Left lung (tissue), 10 donors: Measurements from ENCODE around the gene PARP3. TPM values are rescaled to one million over a fixed set of nuclear protein-coding genes. Genes with fewer than 3 reads are reported as not detected.

Source experiments
- ATAC-seq: fragments of 200-7000 bp; cut with Tn5 transposase; one replicate; pipeline ENCODE4 v1.9.1; 2020; ENCODE audit warnings: moderate library complexity
- DNase-seq, 4 donors: peaks; one replicate each; pipeline ENCODE4 v3.0.0-alpha.2; 2013 to 2020
- H3K27ac ChIP-seq, 2 donors: fragments of 200-600 bp; sonication (generic) in 1 of 2; one replicate each; pipeline versions ENCODE4 v1.5.0 to v1.8.0; 2020 to 2021
- H3K27me3 ChIP-seq, 2 donors: fragments of 200-600 bp; sonication (generic) in 1 of 2; one replicate each; pipeline versions ENCODE4 v1.5.0 to v1.8.0; 2020 to 2021
- H3K36me3 ChIP-seq, 2 donors: fragments of 200-600 bp; sonication (generic) in 1 of 2; one replicate each; pipeline versions ENCODE4 v1.5.0 to v1.8.0; 2020 to 2021
- H3K4me1 ChIP-seq, 2 donors: fragments of 200-600 bp; one replicate each; pipeline ENCODE4 v1.8.0; 2021
- H3K4me3 ChIP-seq, 2 donors: fragments of 200-600 bp; sonication (generic) in 1 of 2; one replicate each; pipeline versions ENCODE4 v1.5.0 to v1.8.0; 2020 to 2021; ENCODE audit warnings: mild to moderate bottlenecking in 1 of 2
- H3K9me3 ChIP-seq, 2 donors: fragments of 200-600 bp; sonication (generic) in 1 of 2; one replicate each; pipeline versions ENCODE4 v1.5.0 to v1.8.0; 2020 to 2021
- CTCF ChIP-seq, 2 donors: fragments of 200-600 bp; sonication (generic) in 1 of 2; IDR thresholded peaks; one replicate each; pipeline versions ENCODE4 v1.5.0 to v1.8.0; 2021; ENCODE audit warnings: antibody characterized with exemption in 2 of 2
- intact Hi-C, 2 donors: fragments of 100-400 bp; cut with DNase I; formaldehyde crosslinking; loops; one replicate each; pipeline versions ENCODE4 v1.11.2 to v1.14.2; 2022
- polyA plus RNA-seq, 6 donors: library from polyadenylated mRNA; unstranded; fragments of 120-200 nt; gene quantifications; one replicate each; pipeline ENCODE4 v1.2.1, GENCODE V29; 2013; ENCODE audit not compliant: insufficient read length in 6 of 6
- total RNA-seq, 2 donors: library from RNA; stranded (reverse); fragmentation: NEBNext Ultra II Directional; extraction: Animal tissue kit (Norgen Biotek cat#: 25700); gene quantifications; one replicate each; pipeline ENCODE4 v1.2.1, GENCODE V29; 2021
- donor health status: DM: no; HTN: yes; CAD: no.
- donor health status: DM: no; HTN: no; CAD: no.

The PARP3 gene
- total and polyA plus RNA-seq, 8 donors: 16.5 to 24.1 (median 20.3) TPM

GRCh38 chr3:51955175-51955892 lies 13.2 kb downstream of the PARP3 start, which contains the start of gene GPR62:
TSS of gene GPR62 (plus strand) at chr3:51955381. CDS start at chr3:51955653, 272 bp downstream.
- H3K4me1 ChIP-seq: peaks cover 6 to 25% of the 10 kb centered on the region in 2 donors
- no peak for TF ChIP-seq CTCF (IDR thresholded peaks at IDR 0.05)
- no peak for ATAC-seq
- intact Hi-C loops: no loop called here
- H3K27ac ChIP-seq: peak within 1 kb of the TSS in 1 of 2 donors; percentile 53
- no peaks in the 10 kb centered on the region for H3K9me3 ChIP-seq
- peaks cover 0 to 26% of the 10 kb centered on the region in 2 donors for H3K36me3 ChIP-seq
- peak in 1 of 4 donors; percentile 50 for DNase-seq
- H3K27me3 ChIP-seq: peaks cover 0 to 25% of the 10 kb centered on the region in 2 donors
- peak within 1 kb of the TSS; percentile 29 to 30 for H3K4me3 ChIP-seq

GRCh38 chr3:51955893-51956770 lies 14.0 kb downstream of the PARP3 start:
- ATAC-seq (peak; percentile 79), DNase-seq (peak in 3 of 4 donors; percentile 57 to 80 (median 76))
- H3K27ac ChIP-seq: peak overlapping the region in 1 of 2 donors; percentile 53
- TF ChIP-seq CTCF (IDR thresholded peaks at IDR 0.05): peak; percentile 21 to 28
- H3K9me3 ChIP-seq: no peaks in the 10 kb centered on the region
- intact Hi-C loops: no loop called here
- H3K36me3 ChIP-seq: peaks cover 0 to 30% of the 10 kb centered on the region in 2 donors
- H3K4me1 ChIP-seq: peaks cover 6 to 25% of the 10 kb centered on the region in 2 donors
- H3K4me3 ChIP-seq: peak overlapping the region; percentile 29 to 30
- H3K27me3 ChIP-seq: peaks cover 0 to 25% of the 10 kb centered on the region in 2 donors

- peaks cover 6 to 25% of the 10 kb centered on the region in 2 donors for H3K4me1 ChIP-seq
Measured at GRCh38 chr3:51957520-51958205, 15.5 kb downstream of the PARP3 start.

More at GRCh38 chr3:51957520-51958205, 15.5 kb downstream of the PARP3 start:
- Histone ChIP-seq H3K9me3 (no peaks in the 10 kb centered on the region), H3K36me3 (peaks cover 0 to 30% of the 10 kb centered on the region in 2 donors), H3K4me3 (no peak overlapping the region), H3K27ac (no peak overlapping the region), H3K27me3 (peaks cover 0 to 25% of the 10 kb centered on the region in 2 donors)
- ATAC-seq: no peak
- intact Hi-C loops: no loop called here
- DNase-seq: peak in 1 of 4 donors; percentile 48
- TF ChIP-seq CTCF (IDR thresholded peaks at IDR 0.05): no peak
